NCI-H2171 treated with DMSO at 0.1 percent for 48 hours (cell line): ENCODE results near the gene ABHD17A.
"Not testable (repeated sequence)": the region's sequence is repeated elsewhere in the genome, so short reads cannot be mapped to it uniquely, and the experiment has no call there.

Experiments used
- DNase-seq: peaks from one replicate; lab custom pipeline; 2025; lab: John Stamatoyannopoulos, UW

Gene ABHD17A

DNA sequence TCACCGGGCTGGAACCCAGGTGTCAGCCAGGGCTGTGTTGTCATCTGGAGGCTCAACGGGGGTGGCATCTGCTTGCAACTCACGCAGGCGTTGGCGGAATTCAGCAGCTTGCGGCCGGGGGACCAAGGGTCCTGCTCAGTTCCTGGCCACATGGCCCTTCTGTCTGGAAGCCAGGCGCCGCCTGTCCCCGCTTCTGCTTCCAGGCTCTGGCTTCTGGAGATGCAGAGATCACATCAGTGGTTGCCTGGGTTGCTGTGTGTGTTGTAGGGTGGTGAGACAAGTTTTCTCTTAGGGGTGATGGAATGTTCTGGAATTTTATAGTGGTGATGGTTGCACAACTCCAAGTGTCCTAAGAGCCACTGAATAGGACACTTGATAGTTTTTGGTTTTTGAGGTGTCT, 24.9 kb upstream of the ABHD17A start:
- no peak for DNase-seq

DNA sequence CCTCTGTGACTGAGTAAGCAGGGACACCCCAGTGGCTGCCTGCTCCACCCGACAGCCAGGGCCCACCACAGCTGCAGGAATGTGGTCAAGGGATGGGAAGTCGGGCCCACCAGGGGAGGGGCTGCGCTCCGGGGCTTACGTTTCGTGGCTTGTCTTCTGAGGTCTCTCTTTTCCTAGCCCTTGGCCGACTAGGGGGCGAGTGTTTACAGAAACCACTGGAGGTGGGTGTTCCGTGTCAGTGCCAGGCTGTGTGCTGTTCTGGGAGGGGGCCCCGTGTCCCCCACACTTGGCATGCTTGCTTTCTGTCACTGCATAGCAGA, 24.4 kb upstream of the ABHD17A start:
- no peak for DNase-seq

DNA sequence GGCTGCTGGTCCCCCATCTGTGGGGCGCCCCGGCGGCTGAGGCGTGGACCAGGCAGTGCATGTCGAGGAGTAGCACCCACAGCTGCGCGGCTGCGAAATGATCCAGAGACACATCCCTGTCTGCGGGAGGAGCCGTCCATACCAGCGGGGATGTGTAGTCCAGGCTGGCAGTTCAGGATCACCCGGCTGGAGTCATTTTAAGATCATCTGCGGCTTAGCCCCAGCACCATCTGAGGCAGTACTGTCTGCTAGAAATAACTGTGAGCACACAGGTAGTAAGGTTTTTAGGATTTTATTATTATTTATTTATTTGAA, 23.0 kb upstream of the ABHD17A start:
- no peak for DNase-seq

DNA sequence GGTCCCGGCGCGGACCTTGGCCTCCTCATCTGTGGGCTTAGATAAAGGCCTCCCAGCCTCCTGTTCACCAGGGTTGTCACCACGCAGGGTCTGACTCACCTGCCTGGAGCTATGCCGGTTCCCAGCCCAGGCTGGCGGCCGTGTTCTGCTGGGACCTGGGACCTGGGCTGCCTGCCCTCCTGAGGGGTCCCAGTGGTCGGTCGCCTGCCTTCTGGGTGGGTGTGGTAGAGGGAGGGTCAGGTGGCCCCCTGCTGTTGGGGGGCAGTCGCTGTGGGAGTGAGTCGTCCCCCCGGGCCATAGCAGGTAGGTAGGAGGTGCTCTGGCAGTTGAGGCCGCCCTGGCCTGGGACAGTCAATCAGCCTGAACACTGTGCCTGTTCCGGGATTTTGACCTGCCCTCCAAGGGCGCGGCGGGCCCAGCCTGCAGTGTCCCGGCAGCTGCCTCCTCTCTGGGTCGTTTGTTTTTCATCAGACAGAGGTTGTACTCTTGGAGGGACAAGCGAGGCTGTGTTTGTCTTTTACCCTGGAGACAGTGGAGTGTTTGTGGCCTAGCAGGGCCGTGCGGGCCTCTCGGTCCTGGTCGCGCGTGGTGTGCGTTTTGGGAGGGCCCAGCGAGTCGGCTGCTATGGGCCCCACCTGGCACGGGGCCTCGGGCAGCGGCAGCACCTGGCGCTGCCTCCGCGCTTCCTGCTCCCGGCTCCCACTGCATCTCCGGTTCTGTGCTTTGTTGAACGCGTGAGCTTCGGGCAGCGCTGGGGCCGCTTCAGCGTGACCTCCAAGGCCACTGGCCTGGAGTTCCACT, 22.5 kb upstream of the ABHD17A start:
- no peak for DNase-seq

DNA sequence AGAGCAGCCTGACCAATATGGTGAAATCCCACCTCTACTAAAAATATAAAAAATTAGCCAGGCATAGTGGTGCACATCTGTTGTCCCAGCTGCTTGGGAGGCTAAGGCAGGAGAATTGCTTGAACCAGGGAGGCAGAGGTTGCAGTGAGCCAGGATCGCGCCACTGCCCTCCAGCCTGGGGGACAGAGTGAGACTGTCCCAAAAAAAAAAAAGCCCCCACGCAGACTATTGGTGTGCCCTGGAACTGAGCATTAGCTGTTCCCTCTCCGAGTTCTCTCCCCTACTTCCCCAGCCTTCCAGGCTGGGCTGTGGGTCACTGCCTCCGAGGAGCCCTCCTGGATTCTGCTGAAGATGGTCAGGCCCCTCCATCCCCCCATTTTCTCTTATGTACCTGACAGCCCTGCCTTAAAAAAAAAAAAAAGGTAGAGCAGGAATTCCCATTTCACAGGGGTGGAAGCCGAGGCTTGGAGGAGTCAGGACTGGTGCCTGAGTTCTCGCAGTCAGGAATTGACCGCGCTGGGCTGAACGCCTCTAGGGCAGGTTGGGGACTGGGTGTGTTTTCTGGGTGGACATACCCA, 21.8 kb upstream of the ABHD17A start:
- no peak for DNase-seq

DNA sequence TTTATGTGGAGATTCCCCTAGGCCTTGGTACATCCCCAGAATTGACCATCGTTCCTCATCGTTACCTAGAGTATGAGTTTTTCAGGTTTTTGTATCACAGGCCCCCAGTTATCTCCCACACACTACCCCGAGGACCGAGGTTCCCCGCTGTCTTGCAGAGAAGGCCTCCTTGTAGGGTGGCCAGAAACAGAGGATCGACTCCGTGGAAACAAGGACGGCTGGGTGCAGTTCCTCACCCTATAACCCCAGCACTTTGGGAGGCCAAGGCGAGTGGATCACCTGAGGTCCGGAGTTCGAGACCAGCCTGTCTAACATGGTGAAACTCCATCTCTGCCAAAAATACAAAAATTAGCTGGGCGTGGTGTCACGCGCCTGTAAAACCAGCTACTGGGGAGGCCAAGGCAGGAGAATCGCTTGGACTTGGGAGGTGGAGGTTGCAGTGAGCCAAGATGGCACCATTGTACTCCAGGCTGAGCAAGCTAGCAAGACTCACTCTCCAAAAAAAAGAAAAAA, 20.6 kb upstream of the ABHD17A start:
- DNase-seq = no peak

DNA sequence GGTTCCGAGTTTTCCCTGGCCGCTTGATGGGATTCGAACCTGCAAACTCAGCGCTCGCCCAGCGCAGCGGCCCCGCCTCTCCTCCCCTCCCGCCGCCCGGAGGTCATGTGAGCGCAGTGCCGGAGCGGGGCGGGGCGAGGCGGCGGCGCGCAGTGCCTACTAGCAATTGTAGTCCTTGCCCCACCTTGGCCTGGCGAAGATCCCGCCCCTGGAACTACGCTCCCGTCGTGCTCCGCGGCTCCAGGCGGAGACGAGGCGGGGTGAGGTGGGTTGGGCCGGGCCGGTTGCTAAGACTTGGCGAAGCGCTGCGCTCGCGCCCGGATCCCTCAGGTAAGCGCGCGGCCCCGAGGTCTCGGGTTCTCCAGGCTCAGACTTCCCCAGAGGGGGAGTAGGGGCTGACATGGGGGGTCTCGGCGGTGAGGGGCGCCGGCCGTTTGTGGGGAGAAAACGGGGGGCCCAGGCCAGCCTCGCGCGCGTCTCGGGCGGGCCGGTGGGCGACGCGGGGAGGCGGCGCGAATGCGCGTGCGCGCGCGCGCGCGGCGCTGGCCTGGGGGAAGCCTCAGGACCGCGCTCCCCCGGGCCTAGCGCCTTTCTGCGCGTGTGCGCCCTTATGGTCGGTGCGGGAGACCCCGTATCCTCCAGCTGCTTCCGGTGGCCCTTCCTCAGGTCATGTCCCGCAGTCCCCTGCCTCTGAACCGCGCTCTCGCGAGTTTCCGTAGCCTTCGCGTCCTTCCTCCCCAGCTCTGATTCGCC, 20.0 kb upstream of the ABHD17A start, which contains the start of the genes ADAT3 and SCAMP4:
ADAT3 (plus strand) TSS at position 290 of the 753 bp plus-strand sequence. CDS start 6,649 bp downstream, outside the sequence.
SCAMP4 (plus strand) TSS at position 290 of the 753 bp plus-strand sequence. CDS start 9,621 bp downstream, outside the sequence.
- peak; percentile 97 for DNase-seq

DNA sequence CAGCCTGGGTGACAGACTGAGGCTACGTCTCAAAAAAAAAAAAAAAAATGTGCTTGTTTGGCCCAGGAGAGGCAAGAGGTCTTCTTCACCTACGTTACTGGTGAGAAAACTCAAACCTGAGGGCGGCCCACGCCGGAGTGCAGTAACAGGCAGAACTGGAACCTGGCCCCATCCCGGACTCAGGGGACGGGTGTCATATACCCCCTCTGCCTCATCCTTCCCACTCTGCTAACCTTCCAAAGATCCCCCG, 19.5 kb upstream of the ABHD17A start:
- no peak for DNase-seq

DNA sequence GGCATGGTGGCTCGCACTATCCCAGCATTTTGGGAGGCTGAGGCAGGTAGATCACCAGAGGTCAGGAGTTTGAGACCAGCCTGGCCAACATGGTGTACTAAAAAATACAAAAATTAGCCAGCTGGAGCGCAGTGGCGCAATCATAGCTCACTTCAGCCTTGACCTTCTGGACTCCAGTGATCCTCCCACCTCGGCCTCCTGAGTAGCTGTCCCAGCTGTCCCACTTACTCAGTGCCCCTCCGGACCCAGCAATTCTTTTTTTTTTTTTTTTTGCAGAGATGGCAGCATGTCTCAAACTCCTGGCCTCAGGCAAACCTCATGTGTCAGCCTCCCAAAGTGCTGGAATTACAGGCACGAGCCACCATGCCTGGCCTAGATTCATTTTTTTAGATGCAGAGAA, 17.6 kb upstream of the ABHD17A start:
- DNase-seq = no peak

DNA sequence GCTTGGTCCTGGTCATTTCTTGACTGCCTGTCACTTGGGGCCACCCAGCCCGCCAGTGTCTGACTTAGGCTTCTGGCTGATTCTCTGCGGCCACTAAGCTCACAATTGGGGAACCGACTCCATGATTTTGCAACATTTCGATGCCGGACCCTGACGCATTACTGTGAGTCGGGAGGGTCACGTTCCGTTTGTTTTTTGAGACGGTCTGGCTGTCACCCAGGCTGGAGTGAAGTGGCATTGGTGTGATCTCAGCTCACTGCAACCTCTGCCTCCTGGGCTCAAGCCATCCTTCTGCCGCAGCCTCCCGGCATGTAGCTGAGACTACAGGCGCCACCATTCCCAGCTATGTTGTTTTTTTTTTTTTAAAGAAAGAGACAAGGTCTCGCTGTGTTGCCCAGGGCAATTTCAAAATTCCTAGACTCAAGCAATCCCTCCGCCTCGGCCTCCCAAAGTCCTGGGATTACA, 16.7 kb upstream of the ABHD17A start:
- DNase-seq = no peak

DNA sequence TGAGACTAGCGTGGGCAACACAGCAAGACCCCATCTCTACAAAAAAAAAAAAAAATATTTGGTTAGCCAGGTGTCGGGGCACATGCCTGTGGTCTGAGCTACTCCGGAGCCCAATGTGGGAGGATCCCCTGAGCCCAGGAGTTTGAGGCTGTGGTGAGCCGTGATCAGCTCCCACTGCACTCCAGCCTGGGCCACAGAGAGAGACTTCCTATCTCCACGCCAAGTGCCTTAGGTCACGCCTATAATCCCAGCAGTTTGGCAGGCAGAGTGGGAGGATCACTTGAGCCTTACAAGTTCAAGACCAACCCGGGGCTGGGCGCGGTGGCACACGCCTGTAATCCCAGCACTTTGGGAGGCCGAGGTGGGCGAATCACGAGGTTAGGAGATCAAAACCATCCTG, 11.2 kb upstream of the ABHD17A start:
- no peak for DNase-seq

DNA sequence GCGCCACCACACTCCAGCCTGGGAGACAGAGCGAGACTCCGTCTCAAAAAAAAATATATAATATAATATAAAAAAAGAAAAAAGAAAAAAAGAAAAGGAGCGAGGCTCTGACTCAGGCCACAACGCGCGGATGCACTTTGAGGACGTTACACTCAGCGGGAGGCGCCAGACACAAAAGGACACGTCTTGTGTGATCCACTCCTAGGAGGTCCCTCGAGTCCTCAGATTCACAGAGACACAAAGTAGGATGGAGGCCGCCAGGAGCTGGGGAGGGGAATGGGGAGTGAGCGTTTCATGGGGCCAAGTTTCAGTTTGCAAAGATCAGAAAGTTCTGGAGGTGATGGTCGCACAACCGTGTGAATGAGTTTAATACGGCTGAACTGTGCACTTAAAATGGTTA, 8.5 kb upstream of the ABHD17A start:
- no peak for DNase-seq

DNA sequence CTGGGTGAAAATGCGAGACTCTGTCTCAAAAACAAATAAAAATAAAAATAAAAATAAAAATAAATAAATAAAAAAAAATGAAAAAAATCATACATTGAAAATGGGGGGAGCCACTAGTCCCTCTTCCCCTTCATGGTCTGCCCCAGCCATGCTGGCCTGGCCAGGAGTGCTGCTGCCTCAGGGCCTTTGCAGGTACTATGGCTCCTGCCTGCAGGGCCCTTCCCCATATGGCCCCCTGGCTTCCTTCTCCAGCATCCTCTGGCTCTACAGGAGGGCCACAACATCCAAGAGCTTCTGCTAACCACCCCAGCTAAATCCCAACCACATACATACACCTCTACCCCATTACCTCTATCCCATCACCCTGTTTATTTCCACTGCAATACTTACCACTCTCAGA, 4.6 kb upstream of the ABHD17A start:
- no peak for DNase-seq

DNA sequence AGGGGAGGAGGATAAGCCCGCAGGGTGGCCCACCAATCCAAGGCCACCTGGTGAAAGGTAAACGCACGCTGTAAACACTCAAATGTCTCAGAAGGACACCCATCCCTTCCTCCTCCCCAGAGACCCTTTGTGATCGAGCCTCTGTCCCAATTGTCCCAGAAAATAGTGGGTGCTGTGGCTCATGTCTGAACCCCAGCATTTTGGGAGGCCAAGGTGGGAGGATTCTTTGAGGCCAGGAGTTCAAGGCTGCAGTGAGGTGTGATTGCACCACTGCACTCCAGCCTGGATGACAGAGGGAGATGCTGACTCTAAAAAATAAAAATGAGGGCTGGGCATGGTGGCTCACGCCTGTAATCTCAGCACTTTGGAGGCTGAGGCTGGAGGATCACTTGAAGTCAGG, 3.1 kb upstream of the ABHD17A start:
- DNase-seq = no peak

DNA sequence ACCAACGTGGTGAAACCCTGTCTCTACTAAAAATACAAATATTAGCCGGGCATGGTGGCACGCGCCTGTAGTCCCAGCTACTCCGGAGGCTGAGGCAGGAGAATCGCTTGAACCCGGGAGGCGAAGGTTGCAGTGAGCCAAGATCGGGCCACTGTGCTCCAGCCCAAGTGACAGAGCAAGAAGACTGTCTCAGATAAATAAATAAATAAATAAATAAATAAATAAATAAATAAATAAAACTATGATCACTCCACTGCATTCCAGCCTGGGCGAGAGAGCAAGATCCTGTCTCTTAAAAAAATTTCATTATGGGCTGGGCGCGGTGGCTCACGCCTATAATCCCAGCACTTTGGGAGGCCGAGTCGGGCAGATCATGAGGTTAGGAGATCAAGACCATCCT, 1.1 kb upstream of the ABHD17A start:
- DNase-seq = not testable (repeated sequence)

DNA sequence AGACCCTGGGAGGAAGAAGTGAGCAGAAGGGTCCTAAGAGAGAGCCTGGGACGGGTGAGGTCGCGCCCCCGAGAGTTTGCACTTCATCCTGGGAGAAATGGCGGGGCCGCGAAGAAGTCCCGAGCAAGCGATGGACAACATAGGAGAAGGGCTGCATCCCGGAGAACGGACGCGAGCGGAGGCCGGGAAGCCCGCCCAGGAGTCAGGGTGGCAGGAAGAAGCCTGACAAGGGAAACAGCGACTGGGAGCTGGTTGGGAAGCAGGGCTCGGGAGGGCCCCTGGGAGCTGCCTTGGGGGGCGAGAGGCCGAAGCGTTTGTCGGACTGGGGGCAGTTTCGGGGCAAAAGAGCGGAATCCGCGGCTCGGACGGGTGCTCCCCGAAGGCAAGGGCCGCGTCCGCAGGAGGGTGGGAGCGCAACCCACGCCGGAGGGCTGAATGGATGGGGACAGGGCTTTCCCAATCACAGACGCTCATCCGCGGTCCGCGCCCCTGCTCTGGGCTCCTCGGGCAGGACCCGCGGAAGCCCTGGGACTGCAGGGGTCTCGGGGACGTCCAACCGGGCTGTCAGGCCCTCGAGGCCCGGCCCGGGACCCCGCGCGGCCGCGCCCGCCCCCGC, 469 bp downstream of the ABHD17A start:
- DNase-seq = no peak

DNA sequence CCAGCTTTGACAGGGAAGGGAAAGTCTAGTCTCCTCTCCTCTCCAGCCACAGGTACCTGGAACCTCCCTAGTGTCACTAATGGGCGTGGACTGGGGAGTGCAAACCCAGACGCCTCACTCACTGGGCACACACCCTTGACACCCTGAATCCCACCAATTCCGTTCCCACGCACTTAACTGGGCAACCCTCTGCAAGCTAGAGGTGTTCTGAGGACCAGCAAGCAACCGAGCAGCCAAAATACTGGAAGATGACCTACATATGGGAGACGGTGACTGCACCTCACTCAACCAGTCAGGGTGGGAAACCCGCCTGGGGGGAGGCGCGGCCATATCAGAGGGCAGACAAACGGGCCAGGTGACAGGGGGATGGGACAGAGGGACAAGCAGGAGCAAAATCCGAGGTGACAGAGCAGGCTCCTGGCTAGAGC, 991 bp downstream of the ABHD17A start:
- no peak for DNase-seq

DNA sequence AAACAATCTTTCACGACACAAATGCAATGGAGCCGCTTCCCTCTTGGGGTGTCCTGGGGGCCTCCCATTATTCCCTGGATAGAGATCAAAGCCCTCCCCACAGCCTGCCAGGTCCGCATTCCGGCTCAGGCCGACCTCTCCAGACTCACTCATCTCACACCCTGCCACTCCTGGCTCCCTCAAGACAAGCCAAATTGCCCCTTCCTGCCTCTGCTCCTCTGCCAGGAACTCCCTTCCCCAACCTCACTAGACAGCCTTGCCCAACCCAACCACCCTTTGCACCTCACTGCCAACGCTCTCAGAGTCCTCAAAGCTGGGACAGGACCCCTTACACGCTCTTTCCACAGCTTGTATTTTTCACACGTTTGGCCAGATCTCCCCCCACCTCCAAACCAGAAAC, 1.5 kb downstream of the ABHD17A start:
- no peak for DNase-seq

DNA sequence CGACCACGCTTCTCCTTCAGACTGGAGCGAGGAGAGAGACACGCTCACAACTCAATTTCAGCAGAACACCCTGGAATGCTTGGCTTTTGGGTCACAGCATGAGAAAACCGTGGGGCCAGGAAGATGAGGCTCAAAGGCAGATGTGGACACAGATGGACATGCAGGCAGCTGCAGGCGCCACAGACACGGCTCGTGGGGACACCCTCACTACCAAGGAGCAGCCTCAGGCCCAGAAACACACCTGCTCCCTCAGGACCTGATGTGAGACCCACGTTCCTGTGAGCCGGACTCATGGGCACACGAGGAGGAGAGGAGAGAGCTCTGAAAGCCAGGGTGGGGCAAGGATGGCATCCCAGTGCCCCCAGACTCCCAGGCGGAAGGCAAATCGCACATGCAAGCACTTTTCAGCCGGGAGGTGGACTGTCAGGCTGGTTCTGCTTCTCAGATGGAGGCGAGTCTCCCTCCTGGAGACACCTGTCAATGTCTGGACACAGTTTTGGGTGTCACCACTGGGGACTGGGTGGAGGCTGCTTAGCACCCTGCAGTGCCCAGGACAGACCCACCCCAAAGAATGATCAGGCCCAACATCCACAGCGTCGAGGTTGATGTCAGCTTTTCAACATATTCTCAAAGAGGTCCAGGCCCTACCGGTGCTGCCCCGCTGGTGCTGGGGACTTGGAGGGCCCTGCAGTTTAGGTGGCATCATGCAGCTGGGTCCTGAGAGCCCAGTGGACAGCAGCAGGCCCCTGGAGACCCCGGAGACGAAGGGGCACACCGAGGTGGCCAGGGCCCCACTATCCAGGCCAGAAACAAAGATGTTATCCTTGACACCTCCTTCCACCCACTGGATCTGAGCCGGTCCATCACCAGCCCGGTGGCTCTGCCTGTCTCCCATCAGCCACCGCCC, 2.3 kb downstream of the ABHD17A start:
- no peak for DNase-seq

DNA sequence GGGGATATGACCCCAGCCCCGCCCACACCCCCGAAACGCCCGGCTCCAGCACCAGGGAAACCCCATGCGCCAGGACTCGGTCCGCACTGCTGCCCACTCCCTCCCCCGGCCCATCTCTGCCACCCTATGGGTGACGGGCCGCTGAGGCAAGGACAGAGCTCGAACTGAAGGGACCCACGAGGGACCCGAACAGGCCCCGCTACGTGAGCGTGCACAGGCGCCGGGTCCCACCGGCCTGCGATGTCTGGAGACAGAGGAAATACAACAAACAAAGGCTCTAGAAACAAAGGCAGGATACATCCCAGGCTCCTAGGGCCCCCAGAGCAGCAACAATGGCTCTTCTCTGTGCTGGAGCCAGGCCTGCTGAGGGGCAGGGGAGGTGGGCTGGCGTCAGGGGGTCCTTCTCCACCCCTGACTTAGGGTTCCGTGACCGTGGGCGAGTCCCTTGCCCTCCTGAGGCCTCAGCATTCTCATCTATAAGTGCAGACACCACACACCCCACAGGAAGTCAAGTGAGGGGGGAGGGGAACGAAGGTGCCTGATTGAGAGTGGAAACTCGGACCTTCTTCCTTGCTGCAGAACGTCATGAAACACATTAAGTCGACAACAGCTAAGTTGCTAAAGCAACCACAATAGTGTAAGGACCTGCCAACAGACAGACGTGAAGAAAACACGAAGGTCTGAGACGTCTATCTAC, 3.1 kb downstream of the ABHD17A start:
- no peak for DNase-seq
